IMR-90 (cell line): ENCODE data around the gene SPG11. TPM values are rescaled to one million over a fixed set of nuclear protein-coding genes. Genes with fewer than 3 reads are reported as not detected.

Experiments used
- ATAC-seq: fragments of 200-7000 bp; cut with Tn5 transposase; 2 replicates; pipeline ENCODE4 v1.9.1; 2020; ENCODE audit warnings: low read depth, mild to moderate bottlenecking, moderate library complexity
- BruUV-seq: library from RNA; stranded (reverse); fragments of 400-500 nt; replicated peaks from 2 replicates; lab custom pipeline; 2021; lab: Mats Ljungman, UMichigan
- CTCF ChIA-PET: fragments of 300-600 bp; formaldehyde crosslinking; extraction: SDS; loops from one replicate; lab custom pipeline; 2021; ENCODE audit warnings: antibody characterized with exemption; lab: Yijun Ruan, JAX
- POLR2A ChIA-PET: fragments of 300-600 bp; sonication (Branson Sonifier 250); formaldehyde crosslinking; loops from one replicate; lab custom pipeline; 2022; ENCODE audit warnings: antibody characterized with exemption; ENCODE audit not compliant: unreplicated experiment; lab: Charles Lee
- DNase-seq: peaks from one replicate; pipeline ENCODE4 v3.0.0; 2013
- H2AFZ ChIP-seq: replicated peaks from 2 replicates; pipeline ENCODE3; 2013; ENCODE audit warnings: low read length, mild to moderate bottlenecking; ENCODE audit not compliant: poor library complexity
- H2AK5ac ChIP-seq: 2 replicates; pipeline ENCODE4 v1.6.1; 2013; ENCODE audit warnings: low read depth, low read length, inconsistent platforms
- H2AK9ac ChIP-seq: replicated peaks from 2 replicates; pipeline ENCODE3; 2013; ENCODE audit warnings: mild to moderate bottlenecking, low read depth, low read length, moderate library complexity; ENCODE audit not compliant: poor library complexity
- H2BK120ac ChIP-seq: 2 replicates; pipeline ENCODE4 v1.6.1; 2013; ENCODE audit warnings: low read depth, low read length, inconsistent platforms
- H2BK15ac ChIP-seq: 3 replicates; pipeline ENCODE4 v1.6.1; 2013; ENCODE audit warnings: low read depth, low read length, inconsistent platforms
- H2BK20ac ChIP-seq: 2 replicates; pipeline ENCODE4 v1.6.1; 2013; ENCODE audit warnings: low read depth, mild to moderate bottlenecking, inconsistent platforms, low read length, moderate library complexity
- H2BK5ac ChIP-seq: 2 replicates; pipeline ENCODE4 v1.6.1; 2013; ENCODE audit warnings: mild to moderate bottlenecking, low read depth, low read length, inconsistent platforms; ENCODE audit not compliant: poor library complexity, severe bottlenecking
- H3K14ac ChIP-seq: replicated peaks from 2 replicates; pipeline ENCODE4 v1.6.1; 2013; ENCODE audit warnings: low read depth, low read length, inconsistent platforms
- H3K18ac ChIP-seq: 2 replicates; pipeline ENCODE4 v1.6.1; 2013; ENCODE audit warnings: low read depth, low read length, control low read depth
- H3K23ac ChIP-seq: 2 replicates; pipeline ENCODE4 v1.6.1; 2013; ENCODE audit warnings: low read depth, low read length, inconsistent platforms
- H3K27ac ChIP-seq: 2 replicates; pipeline ENCODE4 v1.5.1; 2013; ENCODE audit warnings: mild to moderate bottlenecking, control low read depth, low read length; ENCODE audit not compliant: insufficient read depth
- H3K27me3 ChIP-seq: 2 replicates; pipeline ENCODE4 v1.6.1; 2013; ENCODE audit warnings: low read length; ENCODE audit not compliant: control insufficient read depth, insufficient read depth
- H3K36me3 ChIP-seq: 2 replicates; pipeline ENCODE4 v1.6.1; 2013; ENCODE audit warnings: low read length, mixed read lengths; ENCODE audit not compliant: control insufficient read depth, insufficient read depth
- H3K4ac ChIP-seq: 2 replicates; pipeline ENCODE4 v1.6.1; 2013; ENCODE audit warnings: low read depth, low read length, inconsistent platforms
- H3K4me1 ChIP-seq: 2 replicates; pipeline ENCODE4 v1.6.1; 2013; ENCODE audit warnings: low read length, mixed read lengths; ENCODE audit not compliant: control insufficient read depth, insufficient read depth
- H3K4me2 ChIP-seq: 2 replicates; pipeline ENCODE4 v1.6.1; 2013; ENCODE audit warnings: low read depth, mild to moderate bottlenecking, control low read depth, low read length, moderate library complexity
- H3K4me3 ChIP-seq: 2 replicates; pipeline ENCODE4 v1.5.1; 2013; ENCODE audit warnings: low read depth, mild to moderate bottlenecking, control low read depth, low read length, moderate library complexity; ENCODE audit not compliant: insufficient read depth
- H3K56ac ChIP-seq: 2 replicates; pipeline ENCODE4 v1.6.1; 2013; ENCODE audit warnings: low read length, inconsistent platforms; ENCODE audit not compliant: insufficient read depth; ENCODE audit errors: extremely low read depth
- H3K79me1 ChIP-seq, 2 experiments: 2 replicates each; pipeline ENCODE4 v1.6.1; 2013; ENCODE audit warnings: low read length in 2 of 2, inconsistent platforms in 1 of 2, low read depth in 1 of 2
- H3K9ac ChIP-seq: 2 replicates; pipeline ENCODE4 v1.6.1; 2013; ENCODE audit warnings: low read depth, low read length, control low read depth
- H3K9me1 ChIP-seq: 2 replicates; pipeline ENCODE4 v1.6.1; 2013; ENCODE audit warnings: low read length, inconsistent platforms; ENCODE audit not compliant: insufficient read depth
- H3K9me3 ChIP-seq: 2 replicates; pipeline ENCODE4 v1.6.1; 2013; ENCODE audit warnings: low read length; ENCODE audit not compliant: control insufficient read depth, insufficient read depth
- H4K20me1 ChIP-seq: 2 replicates; pipeline ENCODE4 v1.6.1; 2013; ENCODE audit warnings: low read length, inconsistent platforms; ENCODE audit not compliant: insufficient read depth
- H4K5ac ChIP-seq: 2 replicates; pipeline ENCODE4 v1.6.1; 2013; ENCODE audit warnings: mild to moderate bottlenecking, low read depth, low read length, control low read depth
- H4K8ac ChIP-seq, 2 experiments: 2 replicates each; pipeline ENCODE4 v1.6.1; 2013; ENCODE audit warnings: low read depth in 2 of 2, low read length in 2 of 2, control low read depth in 1 of 2, inconsistent platforms in 1 of 2
- H4K91ac ChIP-seq: 2 replicates; pipeline ENCODE4 v1.6.1; 2013; ENCODE audit warnings: low read depth, low read length, inconsistent platforms; ENCODE audit not compliant: insufficient read depth
- BHLHE40 ChIP-seq: fragments of 150-350 bp; IDR thresholded peaks from 2 replicates; pipeline ENCODE4 v1.6.1; 2016; ENCODE audit warnings: mild to moderate bottlenecking, low read depth, low read length
- CEBPB ChIP-seq: IDR thresholded peaks from 2 replicates; pipeline ENCODE4 v1.6.1; 2012; ENCODE audit warnings: low read depth, low read length, improper control_type of control experiment
- FOS ChIP-seq: fragments of 150-350 bp; IDR thresholded peaks from 2 replicates; pipeline ENCODE4 v1.6.1; 2016; ENCODE audit warnings: low read depth, low read length
- MAFK ChIP-seq: IDR thresholded peaks from 2 replicates; pipeline ENCODE4 v1.6.1; 2012; ENCODE audit warnings: low read depth, low read length, improper control_type of control experiment
- MAZ ChIP-seq: IDR thresholded peaks from 2 replicates; pipeline ENCODE4 v1.6.1; 2012; ENCODE audit warnings: low read depth, mild to moderate bottlenecking, low read length, improper control_type of control experiment, moderate library complexity, borderline replicate concordance
- MXI1 ChIP-seq: IDR thresholded peaks from 2 replicates; pipeline ENCODE4 v1.6.1; 2012; ENCODE audit warnings: low read depth, mild to moderate bottlenecking, low read length, moderate library complexity, borderline replicate concordance
- POLR2A ChIP-seq: IDR thresholded peaks from 2 replicates; pipeline ENCODE4 v1.6.1; 2012; ENCODE audit warnings: mild to moderate bottlenecking, low read depth, low read length
- RAD21 ChIP-seq: IDR thresholded peaks from 2 replicates; pipeline ENCODE4 v1.6.1; 2012; ENCODE audit warnings: low read length, improper control_type of control experiment
- RCOR1 ChIP-seq: IDR thresholded peaks from 2 replicates; pipeline ENCODE4 v1.6.1; 2012; ENCODE audit warnings: mild to moderate bottlenecking, low read length, improper control_type of control experiment; ENCODE audit not compliant: insufficient replicate concordance
- RFX5 ChIP-seq: IDR thresholded peaks from 2 replicates; pipeline ENCODE4 v1.8.0; 2012; ENCODE audit warnings: low read depth, mild to moderate bottlenecking, low read length, moderate library complexity
- SMC3 ChIP-seq: fragments of 150-350 bp; IDR thresholded peaks from 2 replicates; pipeline ENCODE4 v1.6.1; 2016; ENCODE audit warnings: low read depth, mild to moderate bottlenecking, antibody characterized with exemption, low read length, moderate library complexity
- WGBS, 2 experiments: methylation state at CpG; one replicate each; pipeline versions ENCODE4 v1.1.5 to v1.1.7; 2013; ENCODE audit warnings: missing lambda C conversion rate in 2 of 2; ENCODE audit not compliant: insufficient read length in 1 of 2; ENCODE audit errors: extremely low coverage in 2 of 2; 5-methylcytosine and 5-hydroxymethylcytosine counted together
- dilution Hi-C: fragments of 300-500 bp; cut with HindIII; formaldehyde crosslinking; loops from one replicate; pipeline ENCODE4 v1.14.3; 2018; ENCODE audit warnings: low sequenced_read_pairs; ENCODE audit not compliant: unreplicated experiment
- in situ Hi-C: fragments of 300-500 bp; cut with MboI; formaldehyde crosslinking; loops from 3 replicates; pipeline ENCODE4 v1.14.3; 2019; ENCODE audit warnings: low sequenced_read_pairs, inconsistent platforms, mixed read lengths
- intact Hi-C: fragments of 100-400 bp; cut with micrococcal nuclease; formaldehyde crosslinking; loops from 2 replicates; pipeline ENCODE4 v1.10.0; 2022
- polyA plus RNA-seq, 3 experiments: library from polyadenylated mRNA; depleted of rRNA; stranded (reverse); fragments of >200 nt; gene quantifications; 2 replicates each; pipeline ENCODE4 v1.2.3, GENCODE V29; 2012; ENCODE audit warnings: low replicate concordance in 1 of 3
- total RNA-seq: library from RNA; depleted of rRNA; stranded (reverse); fragments of >200 nt; gene quantifications from 2 replicates; pipeline ENCODE4 v1.2.3, GENCODE V29; 2012
- TF ChIP-seq, protein P1 (sequence below): conservative IDR thresholded peaks from 2 replicates; pipeline ENCODE4 v1.5.1; 2012; ENCODE audit warnings: mild to moderate bottlenecking, low read depth, low read length, improper control_type of control experiment
- TF ChIP-seq, protein P2 (sequence below): fragments of 150-350 bp; IDR thresholded peaks from 2 replicates; pipeline ENCODE4 v1.6.1; 2017; ENCODE audit warnings: mild to moderate bottlenecking, antibody characterized with exemption, low read length, low read depth
- TF ChIP-seq, protein P3 (sequence below): fragments of 150-350 bp; IDR thresholded peaks from 2 replicates; pipeline ENCODE4 v1.6.1; 2016; ENCODE audit warnings: low read depth, mild to moderate bottlenecking, low read length, moderate library complexity, borderline replicate concordance

SPG11 gene
- total and polyA plus RNA-seq, 2 of the 4 experiments (the other 2 are of a cell fraction) = 30.8 to 32.6 TPM

DNA sequence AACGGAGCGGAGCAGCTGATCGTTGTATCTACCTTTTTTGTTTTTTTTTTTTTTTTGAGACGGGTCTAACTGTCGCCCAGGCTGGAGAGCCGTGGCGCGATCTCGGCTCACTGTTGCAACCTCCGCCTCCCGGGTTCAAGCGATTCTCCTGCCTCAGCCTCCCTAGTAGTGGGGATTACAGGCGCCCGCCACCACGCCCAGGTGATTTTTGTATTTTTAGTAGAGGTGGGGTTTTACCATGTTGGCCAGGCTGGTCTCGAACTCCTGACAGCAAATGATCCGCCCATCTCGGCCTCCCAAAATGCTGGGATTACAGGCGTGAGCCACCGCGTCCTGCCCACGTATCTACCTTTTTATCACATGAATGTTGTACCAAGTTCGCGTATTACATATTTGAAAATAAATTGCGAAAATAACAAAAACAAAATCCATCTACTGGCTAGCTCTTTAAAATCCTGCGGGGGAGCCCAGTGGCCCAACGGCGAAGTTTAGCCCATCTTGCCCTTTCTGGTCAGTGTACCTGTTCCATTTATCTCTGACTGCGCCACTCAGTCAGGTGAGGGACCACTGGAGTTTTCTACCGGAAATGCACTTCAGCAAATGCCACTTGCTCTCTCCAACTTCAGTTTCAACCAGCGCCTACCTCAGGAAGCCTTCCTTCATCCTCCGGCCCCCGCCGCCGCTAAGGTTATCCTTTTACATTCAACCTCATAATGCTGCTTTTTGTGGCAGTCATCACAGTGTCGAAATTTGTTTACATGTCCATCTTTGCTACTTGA, 127.8 kb downstream of the SPG11 start:
- H2BK15ac ChIP-seq = peak overlapping the region; percentile 86; the same call in 1 of the 3 replicates
- intact Hi-C loops (loop anchor here (5.0 to 10.0 kb wide), 2 partner anchors 108 to 661 kb away; partner anchors contain the start of gene CTDSPL2), in situ Hi-C loops (no loop called here), dilution Hi-C loops (no loop called here)
- H3K36me3 ChIP-seq = peaks cover 7% of the 10 kb centered on the region
- H3K18ac ChIP-seq = peak overlapping the region; percentile 78
- POLR2A ChIA-PET = interaction anchor here (0.6 kb wide), 1 partner anchor 245 kb away, joined by 13 read pairs; no protein-coding TSS in a partner anchor
- H3K4me1 ChIP-seq = peaks cover 5% of the 10 kb centered on the region
- peak overlapping the region; percentile 82 for H3K9ac ChIP-seq
- H3K23ac ChIP-seq = peak overlapping the region; percentile 94
- peak overlapping the region; percentile 49 to 95 for H4K8ac ChIP-seq
- peak overlapping the region; percentile 95 for H4K91ac ChIP-seq
- H3K4ac ChIP-seq = peak overlapping the region; percentile 89
- DNase-seq (no peak), ATAC-seq (no peak)
- peak overlapping the region; percentile 31 for H4K5ac ChIP-seq
- no peaks in the 10 kb centered on the region for H3K9me3 ChIP-seq
- H2AK5ac ChIP-seq = peak overlapping the region; percentile 85
- peak overlapping the region; percentile 87 for H3K27ac ChIP-seq
- peak overlapping the region; percentile 70 for H3K4me3 ChIP-seq
- peaks cover 18 to 48% of the 10 kb centered on the region in 2 experiments for H3K79me1 ChIP-seq
- peak overlapping the region; percentile 95 for H2BK5ac ChIP-seq
- peak overlapping the region; percentile 11; the same call in 1 of the 2 replicates for H2BK20ac ChIP-seq
- peak overlapping the region; percentile 97 for H2AFZ ChIP-seq
- peak overlapping the region; percentile 92 for H3K56ac ChIP-seq
- H4K20me1 ChIP-seq = peaks cover 9% of the 10 kb centered on the region; the same call in 1 of the 2 replicates
- BruUV-seq = no TSS peak
- H3K14ac ChIP-seq = peak overlapping the region; percentile 95
- H3K4me2 ChIP-seq = peak overlapping the region; percentile 90
- peak overlapping the region; percentile 95 for H2AK9ac ChIP-seq
- whole genome bisulfite sequencing, 2 experiments = 68% methylated on average over 12 of the region's 36 CpGs; no CpG with 5 or more reads in 1 of the 2 experiments
- CTCF ChIA-PET = no interaction called here
- H3K9me1 ChIP-seq = peaks cover 8% of the 10 kb centered on the region; the same call in 1 of the 2 replicates
- peak overlapping the region; percentile 85 for H2BK120ac ChIP-seq
- H3K27me3 ChIP-seq = no peaks in the 10 kb centered on the region
- TF ChIP-seq RFX5 (no peak), SMC3 (no peak), BHLHE40 (no peak), MXI1 (no peak), FOS (no peak), MAFK (no peak), POLR2A (no peak), RCOR1 (no peak), RAD21 (no peak), CEBPB (no peak), MAZ (no peak)
- TF ChIP-seq, protein P1, sequence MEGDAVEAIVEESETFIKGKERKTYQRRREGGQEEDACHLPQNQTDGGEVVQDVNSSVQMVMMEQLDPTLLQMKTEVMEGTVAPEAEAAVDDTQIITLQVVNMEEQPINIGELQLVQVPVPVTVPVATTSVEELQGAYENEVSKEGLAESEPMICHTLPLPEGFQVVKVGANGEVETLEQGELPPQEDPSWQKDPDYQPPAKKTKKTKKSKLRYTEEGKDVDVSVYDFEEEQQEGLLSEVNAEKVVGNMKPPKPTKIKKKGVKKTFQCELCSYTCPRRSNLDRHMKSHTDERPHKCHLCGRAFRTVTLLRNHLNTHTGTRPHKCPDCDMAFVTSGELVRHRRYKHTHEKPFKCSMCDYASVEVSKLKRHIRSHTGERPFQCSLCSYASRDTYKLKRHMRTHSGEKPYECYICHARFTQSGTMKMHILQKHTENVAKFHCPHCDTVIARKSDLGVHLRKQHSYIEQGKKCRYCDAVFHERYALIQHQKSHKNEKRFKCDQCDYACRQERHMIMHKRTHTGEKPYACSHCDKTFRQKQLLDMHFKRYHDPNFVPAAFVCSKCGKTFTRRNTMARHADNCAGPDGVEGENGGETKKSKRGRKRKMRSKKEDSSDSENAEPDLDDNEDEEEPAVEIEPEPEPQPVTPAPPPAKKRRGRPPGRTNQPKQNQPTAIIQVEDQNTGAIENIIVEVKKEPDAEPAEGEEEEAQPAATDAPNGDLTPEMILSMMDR = no peak
- TF ChIP-seq, protein P2, sequence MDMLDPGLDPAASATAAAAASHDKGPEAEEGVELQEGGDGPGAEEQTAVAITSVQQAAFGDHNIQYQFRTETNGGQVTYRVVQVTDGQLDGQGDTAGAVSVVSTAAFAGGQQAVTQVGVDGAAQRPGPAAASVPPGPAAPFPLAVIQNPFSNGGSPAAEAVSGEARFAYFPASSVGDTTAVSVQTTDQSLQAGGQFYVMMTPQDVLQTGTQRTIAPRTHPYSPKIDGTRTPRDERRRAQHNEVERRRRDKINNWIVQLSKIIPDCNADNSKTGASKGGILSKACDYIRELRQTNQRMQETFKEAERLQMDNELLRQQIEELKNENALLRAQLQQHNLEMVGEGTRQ = no peak
- TF ChIP-seq, protein P3, sequence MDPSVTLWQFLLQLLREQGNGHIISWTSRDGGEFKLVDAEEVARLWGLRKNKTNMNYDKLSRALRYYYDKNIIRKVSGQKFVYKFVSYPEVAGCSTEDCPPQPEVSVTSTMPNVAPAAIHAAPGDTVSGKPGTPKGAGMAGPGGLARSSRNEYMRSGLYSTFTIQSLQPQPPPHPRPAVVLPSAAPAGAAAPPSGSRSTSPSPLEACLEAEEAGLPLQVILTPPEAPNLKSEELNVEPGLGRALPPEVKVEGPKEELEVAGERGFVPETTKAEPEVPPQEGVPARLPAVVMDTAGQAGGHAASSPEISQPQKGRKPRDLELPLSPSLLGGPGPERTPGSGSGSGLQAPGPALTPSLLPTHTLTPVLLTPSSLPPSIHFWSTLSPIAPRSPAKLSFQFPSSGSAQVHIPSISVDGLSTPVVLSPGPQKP = no peak
